H1 (cell line): ENCODE measurements around the gene UMPS. TPM values are rescaled to one million over a fixed set of nuclear protein-coding genes. Genes with fewer than 3 reads are reported as not detected.

Experiments
- CTCF ChIA-PET: fragments of 300-600 bp; sonication (Branson Sonifier 250); formaldehyde crosslinking; loops from one replicate; lab custom pipeline; 2021; ENCODE audit not compliant: partially characterized antibody; lab: Charles Lee
- POLR2A ChIA-PET: fragments of 300-600 bp; sonication (Branson Sonifier 250); formaldehyde crosslinking; loops from one replicate; lab custom pipeline; 2021; ENCODE audit warnings: inconsistent platforms; ENCODE audit not compliant: partially characterized antibody; lab: Charles Lee
- DNase-seq, 2 experiments: peaks; one replicate each; pipeline versions ENCODE4 v3.0.0 to v3.0.0-alpha.2; 2010 to 2022; ENCODE audit warnings: low spot score in 2 of 2, low read depth in 1 of 2, mixed read lengths in 1 of 2
- FAIRE-seq: peaks from 2 replicates; lab custom pipeline; 2011; peaks lifted over from hg19 to GRCh38; lab: Jason Lieb, UNC
- H2AFZ ChIP-seq: 2 replicates; pipeline ENCODE4 v1.8.1; 2012; ENCODE audit warnings: low read length, inconsistent platforms
- H2AK5ac ChIP-seq: 2 replicates; pipeline ENCODE4 v1.6.1; 2013; ENCODE audit warnings: low read depth, low read length
- H2BK120ac ChIP-seq: replicated peaks from 2 replicates; pipeline ENCODE3; 2013; ENCODE audit warnings: low read depth, low read length, inconsistent platforms
- H2BK12ac ChIP-seq: 2 replicates; pipeline ENCODE4 v1.6.1; 2013; ENCODE audit warnings: low read depth, low read length
- H2BK15ac ChIP-seq: 2 replicates; pipeline ENCODE4 v1.6.1; 2013; ENCODE audit warnings: low read length
- H2BK20ac ChIP-seq: 2 replicates; pipeline ENCODE4 v1.6.1; 2013; ENCODE audit warnings: low read length
- H2BK5ac ChIP-seq: 2 replicates; pipeline ENCODE4 v1.6.1; 2013; ENCODE audit warnings: low read depth, low read length
- H3K14ac ChIP-seq: 2 replicates; pipeline ENCODE4 v1.6.1; 2013; ENCODE audit warnings: inconsistent platforms; ENCODE audit not compliant: insufficient read length
- H3K18ac ChIP-seq: 2 replicates; pipeline ENCODE4 v1.6.1; 2013; ENCODE audit warnings: low read length; ENCODE audit errors: extremely low read depth
- H3K23ac ChIP-seq: 2 replicates; pipeline ENCODE4 v1.6.1; 2013; ENCODE audit warnings: inconsistent platforms; ENCODE audit not compliant: insufficient read length
- H3K23me2 ChIP-seq: 2 replicates; pipeline ENCODE4 v1.6.1; 2013; ENCODE audit warnings: low read depth, low read length
- H3K27ac ChIP-seq: 2 replicates; pipeline ENCODE4 v1.6.1; 2011; ENCODE audit warnings: low read depth, low read length, inconsistent platforms
- H3K27me3 ChIP-seq, 4 experiments: replicated peaks in 1 of 4; 1 replicate in 1 of 4; 2 replicates in 3 of 4; pipeline versions ENCODE4 v1.6.1 to v1.8.1; 2011 to 2013; ENCODE audit warnings: low read length in 3 of 4, mild to moderate bottlenecking in 3 of 4, inconsistent platforms in 2 of 4, mixed read lengths in 2 of 4, moderate library complexity in 1 of 4; ENCODE audit not compliant: control insufficient read depth in 3 of 4, insufficient read depth in 3 of 4; ENCODE audit errors: extremely low read depth in 1 of 4
- H3K36me3 ChIP-seq, 4 experiments: 2 replicates each; pipeline versions ENCODE4 v1.6.1 to v1.8.1; 2011 to 2013; ENCODE audit warnings: mild to moderate bottlenecking in 4 of 4, low read length in 3 of 4, moderate library complexity in 2 of 4, control low read depth in 1 of 4, inconsistent platforms in 1 of 4; ENCODE audit not compliant: insufficient read depth in 4 of 4, control insufficient read depth in 2 of 4
- H3K4ac ChIP-seq: replicated peaks from 2 replicates; pipeline ENCODE3; 2013; ENCODE audit warnings: low read length, low read depth, mixed read lengths, inconsistent platforms; ENCODE audit not compliant: insufficient read length
- H3K4me1 ChIP-seq, 4 experiments: replicated peaks in 1 of 4; 1 replicate in 1 of 4; 2 replicates in 3 of 4; pipeline versions ENCODE4 v1.6.1 to v1.8.1; 2011 to 2013; ENCODE audit warnings: low read length in 3 of 4, inconsistent platforms in 2 of 4, mixed read lengths in 1 of 4; ENCODE audit not compliant: insufficient read depth in 4 of 4, control insufficient read depth in 3 of 4
- H3K4me2 ChIP-seq, 2 experiments: 2 replicates each; pipeline versions ENCODE4 v1.6.1 to v1.8.1; 2011 to 2013; ENCODE audit warnings: low read depth in 2 of 2, low read length in 2 of 2, control low read depth in 1 of 2, inconsistent platforms in 1 of 2, mild to moderate bottlenecking in 1 of 2; ENCODE audit not compliant: insufficient read depth in 1 of 2
- H3K4me3 ChIP-seq, 4 experiments: fragments of 200-600, 300-600 bp in 1 of 4; sonication (generic), shearing (Covaris generic), sonication (Bioruptor Twin) in 1 of 4; 2 replicates each; pipeline versions ENCODE4 v1.5.1 to v1.8.1; 2011 to 2016; ENCODE audit warnings: low read length in 4 of 4, low read depth in 3 of 4, control low read depth in 2 of 4, inconsistent platforms in 2 of 4, mild to moderate bottlenecking in 2 of 4, mixed read lengths in 1 of 4, moderate library complexity in 1 of 4; ENCODE audit not compliant: insufficient read depth in 2 of 4; ENCODE audit errors: extremely low read depth in 1 of 4
- H3K56ac ChIP-seq: replicated peaks from 2 replicates; pipeline ENCODE3; 2013; ENCODE audit warnings: low read depth, mild to moderate bottlenecking, mixed read lengths, low read length, inconsistent platforms; ENCODE audit not compliant: insufficient read length
- H3K79me1 ChIP-seq: 2 replicates; pipeline ENCODE4 v1.6.1; 2013; ENCODE audit warnings: low read depth, low read length, control low read depth
- H3K79me2 ChIP-seq, 2 experiments: 2 replicates each; pipeline versions ENCODE4 v1.6.1 to v1.8.1; 2012 to 2013; ENCODE audit warnings: low read length in 2 of 2, mild to moderate bottlenecking in 2 of 2, inconsistent platforms in 1 of 2; ENCODE audit not compliant: insufficient read depth in 2 of 2, control insufficient read depth in 1 of 2
- H3K9ac ChIP-seq, 4 experiments: replicated peaks in 1 of 4; 1 replicate in 1 of 4; 2 replicates in 3 of 4; pipeline versions ENCODE4 v1.6.1 to v1.8.1; 2011 to 2013; ENCODE audit warnings: low read depth in 3 of 4, low read length in 3 of 4, control low read depth in 2 of 4, mild to moderate bottlenecking in 2 of 4, moderate library complexity in 2 of 4, inconsistent platforms in 1 of 4; ENCODE audit errors: extremely low read depth in 1 of 4
- H3K9me3 ChIP-seq, 2 experiments: 2 replicates each; pipeline versions ENCODE4 v1.6.1 to v1.8.1; 2012 to 2013; ENCODE audit warnings: mild to moderate bottlenecking in 2 of 2, moderate library complexity in 2 of 2, control low read depth in 1 of 2, inconsistent platforms in 1 of 2, low read depth in 1 of 2, low read length in 1 of 2, mixed read lengths in 1 of 2; ENCODE audit not compliant: insufficient read depth in 2 of 2
- H4K20me1 ChIP-seq, 2 experiments: replicated peaks in 1 of 2; 2 replicates each; pipeline versions ENCODE3 to v1.8.1; 2011 to 2013; ENCODE audit warnings: inconsistent platforms in 2 of 2, low read length in 2 of 2, mild to moderate bottlenecking in 1 of 2; ENCODE audit not compliant: insufficient read depth in 2 of 2, control insufficient read depth in 1 of 2
- H4K5ac ChIP-seq: 2 replicates; pipeline ENCODE4 v1.6.1; 2013; ENCODE audit warnings: low read length, low read depth, mixed read lengths, inconsistent platforms; ENCODE audit not compliant: insufficient read length
- H4K8ac ChIP-seq: 2 replicates; pipeline ENCODE4 v1.8.0; 2013; ENCODE audit warnings: mild to moderate bottlenecking, moderate library complexity, low read length, inconsistent platforms; ENCODE audit not compliant: insufficient read depth; ENCODE audit errors: extremely low read depth
- H4K91ac ChIP-seq: replicated peaks from 2 replicates; pipeline ENCODE3; 2013; ENCODE audit warnings: low read length, mixed read lengths, inconsistent platforms; ENCODE audit not compliant: insufficient read length
- ATF3 ChIP-seq: IDR thresholded peaks from 2 replicates; pipeline ENCODE4 v1.6.1; 2011; ENCODE audit warnings: low read depth, mild to moderate bottlenecking, low read length; ENCODE audit not compliant: insufficient read depth
- CEBPB ChIP-seq: IDR thresholded peaks from 2 replicates; pipeline ENCODE4 v1.6.1; 2012; ENCODE audit warnings: low read depth, low read length
- JUND ChIP-seq: IDR thresholded peaks from 2 replicates; pipeline ENCODE4 v1.6.1; 2011; ENCODE audit warnings: mild to moderate bottlenecking, improper control_type of control experiment, low read length
- MAX ChIP-seq: IDR thresholded peaks from 2 replicates; pipeline ENCODE4 v1.6.1; 2012; ENCODE audit warnings: inconsistent platforms
- RNF2 ChIP-seq: fragments of 200-900, 300-1000 bp; sonication (generic); IDR thresholded peaks from 2 replicates; pipeline ENCODE4 v1.7.1; 2016; ENCODE audit warnings: borderline replicate concordance, low read depth, mild to moderate bottlenecking, antibody characterized with exemption, low read length; ENCODE audit not compliant: poor library complexity, severe bottlenecking; ENCODE audit errors: missing control alignments
- RXRA ChIP-seq: IDR thresholded peaks from 2 replicates; pipeline ENCODE4 v1.6.1; 2011; ENCODE audit warnings: low read depth, mild to moderate bottlenecking, low read length, moderate library complexity; ENCODE audit not compliant: insufficient read depth
- SP4 ChIP-seq: IDR thresholded peaks from 2 replicates; pipeline ENCODE4 v1.6.1; 2012; ENCODE audit warnings: low read length, inconsistent platforms
- SRF ChIP-seq: IDR thresholded peaks from 2 replicates; pipeline ENCODE4 v1.6.1; 2011; ENCODE audit warnings: mild to moderate bottlenecking, low read depth, low read length, moderate library complexity
- TBP ChIP-seq: IDR thresholded peaks from 2 replicates; pipeline ENCODE4 v1.6.1; 2011; ENCODE audit warnings: low read depth, low read length, improper control_type of control experiment
- WGBS, 2 experiments: shearing (Covaris generic) in 1 of 2; methylation state at CpG; one replicate each; pipeline versions ENCODE4 v1.1.6 to v1.1.7; 2013 to 2015; ENCODE audit warnings: low lambda C conversion rate in 2 of 2, mixed read lengths in 2 of 2, inconsistent platforms in 1 of 2, low coverage in 1 of 2, missing lambda C conversion rate in 1 of 2; ENCODE audit not compliant: insufficient replicate concordance in 2 of 2, insufficient coverage in 1 of 2, insufficient read length in 1 of 2; ENCODE audit errors: extremely low coverage in 1 of 2, missing lambda C conversion rate in 1 of 2; 5-methylcytosine and 5-hydroxymethylcytosine counted together
- polyA plus RNA-seq, 7 experiments: library from polyadenylated mRNA; depleted of rRNA in 3 of 7; stranded (reverse) in 5 of 7; unstranded in 2 of 7; fragments of >200 nt in 5 of 7; fragments of 200-250 nt in 2 of 7; gene quantifications; 1 replicate in 5 of 7; 2 replicates in 1 of 7; 4 replicates in 1 of 7; pipeline versions ENCODE4 v1.2.1 to v1.2.3, GENCODE V29; 2011 to 2013; ENCODE audit warnings: missing spikeins in 2 of 7, mixed read lengths in 2 of 7
- total RNA-seq: library from RNA; stranded (reverse); fragmentation: NEBNext Ultra II Directional; extraction: Animal tissue kit (Norgen Biotek cat#: 25700); gene quantifications from 2 replicates; pipeline ENCODE4 v1.2.1, GENCODE V29; 2021

The UMPS gene
- total and polyA plus RNA-seq, 2 of the 8 experiments (the other 6 are each of a cell fraction or from before 2014, with no cell fraction given) = 32.8 to 59.0 TPM

GRCh38 chr3:124760601-124761000 is 30.3 kb downstream of the UMPS start:
- Histone ChIP-seq H3K4me1 (peaks cover 0 to 3% (median 0%) of the 10 kb centered on the region in 4 experiments; a peak in 3 of 7 replicates), H3K27ac (no peak overlapping the region), H4K5ac (no peak overlapping the region), H3K23ac (no peak overlapping the region), H4K20me1 (no peaks in the 10 kb centered on the region)
- CTCF ChIA-PET = interaction anchor here (0.6 to 11.6 kb wide), 61 partner anchors 8 to 680 kb away, joined by 3 to 173 read pairs (median 4); partner anchors contain the start of gene ITGB5
- TF ChIP-seq RXRA = no peak
- no peak for TF ChIP-seq MAX
- no peak for TF ChIP-seq ATF3
- TF ChIP-seq SRF = no peak
- no peak for TF ChIP-seq JUND
- TF ChIP-seq RNF2 = no peak
- no peak for TF ChIP-seq CEBPB
- no peak for TF ChIP-seq TBP
- no peak for TF ChIP-seq SP4
- TF ChIP-seq, all 59 proteins: peak for 0
- Histone ChIP-seq H3K36me3 (peaks cover 9 to 22% (median 20%) of the 10 kb centered on the region in 4 experiments; a peak in 7 of 8 replicates), H3K4me2 (no peak overlapping the region), H3K9me3 (no peaks in the 10 kb centered on the region), H2AK5ac (peak overlapping the region; percentile 70; the same call in 1 of the 2 replicates), H2BK5ac (no peak overlapping the region), H2BK15ac (no peak overlapping the region), H3K4me3 (no peak overlapping the region), H3K56ac (no peak overlapping the region), H2BK20ac (no peak overlapping the region), H2BK120ac (no peak overlapping the region), H3K79me2 (no peaks in the 10 kb centered on the region), H3K79me1 (no peaks in the 10 kb centered on the region), H3K23me2 (no peaks in the 10 kb centered on the region), H3K18ac (no peak overlapping the region), H3K4ac (no peak overlapping the region), H3K9ac (no peak overlapping the region), H3K14ac (no peak overlapping the region), H4K91ac (no peak overlapping the region), H3K27me3 (no peaks in the 10 kb centered on the region; a peak in 1 of 7 replicates), H2BK12ac (no peak overlapping the region), H2AFZ (no peak overlapping the region), H4K8ac (no peak overlapping the region)
- FAIRE-seq (no peak), DNase-seq (no peak)
- WGBS, 2 experiments = 78% methylated on average over 2 of the region's 2 CpGs; no CpG with 5 or more reads in 1 of the 2 experiments
- POLR2A ChIA-PET = interaction anchor here (0.6 to 2.7 kb wide), 15 partner anchors 13 to 235 kb away, joined by 3 to 11 read pairs (median 5); partner anchors contain the start of genes ITGB5 and UMPS
